ENCODE results near the gene KRTAP10-4.
"Not testable (repeated sequence)": the region's sequence is repeated elsewhere in the genome, so short reads cannot be mapped to it uniquely, and the experiment has no call there.

KRTAP10-4 gene, protein sequence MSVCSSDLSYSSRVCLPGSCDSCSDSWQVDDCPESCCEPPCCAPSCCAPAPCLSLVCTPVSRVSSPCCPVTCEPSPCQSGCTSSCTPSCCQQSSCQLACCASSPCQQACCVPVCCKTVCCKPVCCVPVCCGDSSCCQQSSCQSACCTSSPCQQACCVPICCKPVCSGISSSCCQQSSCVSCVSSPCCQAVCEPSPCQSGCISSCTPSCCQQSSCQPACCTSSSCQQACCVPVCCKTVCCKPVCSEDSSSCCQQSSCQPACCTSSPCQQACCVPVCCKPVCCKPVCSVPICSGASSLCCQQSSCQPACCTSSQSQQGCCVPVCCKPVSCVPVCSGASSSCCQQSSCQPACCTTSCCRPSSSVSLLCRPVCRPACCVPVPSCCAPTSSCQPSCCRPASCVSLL

DNA sequence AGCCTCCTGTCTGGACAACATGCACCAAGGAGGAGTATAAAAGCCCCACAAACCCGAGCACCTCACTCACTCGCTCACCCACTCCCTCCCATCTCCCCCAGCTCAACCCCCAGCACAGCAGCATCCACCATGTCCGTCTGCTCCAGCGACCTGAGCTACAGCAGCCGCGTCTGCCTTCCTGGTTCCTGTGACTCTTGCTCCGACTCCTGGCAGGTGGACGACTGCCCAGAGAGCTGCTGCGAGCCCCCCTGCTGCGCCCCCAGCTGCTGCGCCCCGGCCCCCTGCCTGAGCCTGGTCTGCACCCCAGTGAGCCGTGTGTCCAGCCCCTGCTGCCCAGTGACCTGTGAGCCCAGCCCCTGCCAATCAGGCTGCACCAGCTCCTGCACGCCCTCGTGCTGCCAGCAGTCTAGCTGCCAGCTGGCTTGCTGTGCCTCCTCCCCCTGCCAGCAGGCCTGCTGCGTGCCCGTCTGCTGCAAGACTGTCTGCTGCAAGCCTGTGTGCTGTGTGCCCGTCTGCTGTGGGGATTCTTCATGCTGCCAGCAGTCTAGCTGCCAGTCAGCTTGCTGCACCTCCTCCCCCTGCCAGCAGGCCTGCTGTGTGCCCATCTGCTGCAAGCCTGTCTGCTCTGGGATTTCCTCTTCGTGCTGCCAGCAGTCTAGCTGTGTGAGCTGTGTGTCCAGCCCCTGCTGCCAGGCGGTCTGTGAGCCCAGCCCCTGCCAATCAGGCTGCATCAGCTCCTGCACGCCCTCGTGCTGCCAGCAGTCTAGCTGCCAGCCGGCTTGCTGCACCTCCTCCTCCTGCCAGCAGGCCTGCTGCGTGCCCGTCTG, at the start of gene KRTAP10-4:
KRTAP10-4 (plus strand) TSS at position 100 of the 827 bp plus-strand sequence; CDS start at position 130, 30 bp downstream.
- not testable (repeated sequence) for DNase-seq

GRCh38 chr21:44524414-44525371, 48.8 kb upstream of the KRTAP10-4 start:
- DNase-seq, result no peak

DNA sequence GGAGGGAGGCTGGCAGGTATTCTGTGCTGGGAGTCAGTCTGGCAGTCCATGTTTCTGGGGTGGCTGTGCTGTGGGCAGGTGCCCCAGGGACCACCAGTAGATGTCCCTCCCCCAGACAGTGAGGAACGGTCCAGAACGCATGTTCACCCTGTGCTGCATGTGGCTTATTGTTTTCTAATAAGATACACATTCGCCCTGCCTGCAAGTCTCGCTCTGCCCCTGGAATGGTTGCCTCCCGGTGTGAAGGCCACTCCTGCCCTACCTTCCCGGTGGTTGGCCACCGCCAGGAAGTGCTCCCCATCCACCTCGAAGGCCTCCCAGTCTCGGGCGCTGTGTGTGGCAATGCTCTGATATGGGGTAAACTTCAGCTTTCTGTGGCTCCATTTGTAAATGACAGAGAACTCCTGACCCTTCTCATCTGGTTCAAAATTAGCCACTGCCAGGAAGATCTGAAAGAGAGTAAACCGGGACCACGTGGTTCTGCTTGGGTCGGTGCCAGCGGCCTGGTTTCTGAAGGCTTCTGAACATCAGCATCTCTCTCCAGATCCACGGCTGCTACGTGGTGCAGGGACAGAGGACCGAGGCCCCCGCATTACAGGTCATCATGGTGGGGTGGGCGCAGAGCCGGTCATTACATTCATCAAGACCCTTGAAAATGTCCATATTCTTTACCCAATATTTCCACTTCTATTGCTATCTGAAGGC, 48.0 kb upstream of the KRTAP10-4 start:
- DNase-seq, result no peak

DNA sequence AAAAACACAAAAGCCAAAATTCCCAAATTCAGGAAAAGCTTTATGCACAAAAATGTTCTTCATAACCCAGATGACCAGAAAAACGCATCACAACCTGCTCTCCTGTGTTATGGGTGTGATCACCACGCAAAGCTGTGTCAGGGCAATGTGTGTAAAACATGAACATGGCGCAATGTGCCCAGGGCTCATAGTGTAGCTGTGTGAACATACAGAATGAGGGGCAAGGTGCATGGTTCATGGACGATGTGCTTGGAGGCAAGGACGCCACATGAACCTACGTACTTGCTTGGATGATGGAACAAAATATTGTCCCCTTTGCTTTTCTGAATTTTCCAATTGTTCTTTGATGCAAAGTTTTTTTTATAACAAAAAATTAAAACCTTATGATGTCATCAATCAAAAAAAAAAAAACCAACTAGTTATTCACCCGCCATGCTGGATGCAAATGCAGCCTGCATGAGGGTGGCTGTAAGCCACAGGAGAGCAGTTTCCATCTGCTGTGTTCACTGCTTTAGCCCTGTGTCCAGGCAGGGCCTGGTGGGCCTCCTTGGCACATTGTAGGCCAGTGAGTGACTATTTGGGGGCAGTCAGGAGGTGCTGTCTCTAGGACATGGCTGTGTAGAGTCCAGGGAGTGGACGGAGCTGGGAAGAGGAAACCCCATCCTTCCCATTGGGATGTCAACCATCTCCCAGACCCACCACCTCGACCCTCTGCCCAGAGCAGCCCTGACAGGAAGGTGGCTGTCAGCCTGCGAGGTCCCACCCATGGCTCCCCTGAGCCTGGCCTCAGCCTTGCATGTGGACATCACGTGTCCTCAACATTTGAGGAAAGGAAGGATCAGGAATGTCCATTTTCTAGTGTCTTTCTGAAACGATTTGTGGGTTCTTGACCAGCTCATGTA, 47.2 kb upstream of the KRTAP10-4 start:
- no peak for DNase-seq

GRCh38 chr21:44527156-44527982, 46.2 kb upstream of the KRTAP10-4 start:
- DNase-seq, result no peak

DNA sequence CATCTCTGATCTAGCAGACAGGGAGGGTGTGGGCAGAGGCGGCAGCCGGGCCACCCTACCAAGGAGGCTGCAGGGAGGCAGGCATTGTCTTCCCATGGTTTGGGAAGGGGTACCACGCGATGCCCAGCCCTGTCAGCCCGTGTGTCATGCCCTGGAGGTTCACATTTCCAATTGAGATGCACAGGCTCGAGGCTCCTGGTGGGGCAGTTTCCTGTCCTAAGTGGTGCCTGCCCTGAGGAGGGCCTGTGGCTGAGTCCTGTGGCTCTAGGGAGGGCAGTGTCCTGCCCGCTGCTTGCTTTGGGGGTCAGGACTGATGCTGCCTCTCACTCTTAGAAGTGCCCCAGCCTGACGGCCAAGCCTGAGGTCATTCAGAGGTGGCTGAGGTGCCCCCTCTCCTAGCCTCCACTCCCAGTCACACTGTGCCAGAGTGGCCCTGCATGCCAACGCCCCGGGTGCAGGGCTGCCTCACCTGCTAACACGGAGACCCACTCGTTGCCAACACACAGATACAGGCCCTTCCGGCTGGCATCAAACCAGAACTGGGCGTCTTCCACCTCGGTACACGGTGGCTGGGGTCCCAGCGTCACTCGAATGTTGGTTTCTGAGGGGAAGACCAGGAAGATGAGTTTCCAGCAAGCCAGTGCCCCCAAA, 45.4 kb upstream of the KRTAP10-4 start:
- no peak for DNase-seq

DNA sequence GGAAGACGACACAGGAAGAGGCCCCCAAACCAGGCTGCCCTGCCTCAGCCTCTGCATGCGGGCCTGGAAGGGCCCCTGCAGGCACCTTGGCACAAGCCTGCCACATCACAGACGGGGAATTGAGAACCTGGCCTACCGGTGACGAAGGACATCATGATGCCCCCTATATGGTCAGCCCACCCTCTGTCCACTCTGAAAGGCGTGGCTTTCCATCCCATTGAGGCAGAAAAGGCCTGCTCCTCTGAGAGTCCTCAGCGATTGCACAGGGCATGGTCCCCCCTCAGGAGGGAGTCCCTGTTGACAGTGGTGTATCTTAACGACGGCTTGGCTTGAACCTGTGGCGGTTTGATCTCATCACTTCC, 44.9 kb upstream of the KRTAP10-4 start:
- DNase-seq, result no peak

- no peak for DNase-seq
Measured at GRCh38 chr21:44529011-44529421, 44.5 kb upstream of the KRTAP10-4 start.

DNA sequence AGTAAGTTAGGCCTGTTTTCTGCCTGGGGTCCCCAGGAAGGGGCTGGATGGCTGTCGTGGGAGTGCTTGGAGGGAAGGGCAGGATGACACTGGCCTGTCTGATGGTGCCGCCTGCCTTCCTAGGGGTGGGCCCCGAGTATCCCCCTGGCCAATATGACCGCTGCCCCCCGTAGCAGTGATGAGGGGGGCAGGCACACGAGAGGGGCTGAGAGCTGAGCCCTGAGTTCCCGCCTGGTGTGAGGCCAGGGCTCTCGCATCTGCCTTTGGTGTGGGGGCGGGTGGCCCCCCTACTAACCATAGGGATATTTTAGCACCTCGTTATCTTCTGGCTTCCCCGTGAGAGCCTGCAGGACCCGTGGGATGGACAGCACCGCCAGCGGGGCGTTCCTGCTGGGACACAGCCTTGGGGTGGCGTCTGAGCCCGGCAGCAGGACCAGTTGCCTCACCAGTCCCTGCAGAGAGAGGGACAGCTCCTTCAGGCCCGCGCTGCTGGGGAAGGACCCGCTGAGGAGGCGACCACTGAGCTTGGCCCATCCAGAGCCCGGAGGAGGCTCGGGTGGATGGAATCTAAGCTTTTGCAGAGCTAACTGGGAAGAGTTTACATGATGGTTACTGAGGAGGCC, 43.9 kb upstream of the KRTAP10-4 start:
- DNase-seq, result no peak

- DNase-seq, result no peak
Measured at GRCh38 chr21:44530221-44530902, 43.2 kb upstream of the KRTAP10-4 start.

DNA sequence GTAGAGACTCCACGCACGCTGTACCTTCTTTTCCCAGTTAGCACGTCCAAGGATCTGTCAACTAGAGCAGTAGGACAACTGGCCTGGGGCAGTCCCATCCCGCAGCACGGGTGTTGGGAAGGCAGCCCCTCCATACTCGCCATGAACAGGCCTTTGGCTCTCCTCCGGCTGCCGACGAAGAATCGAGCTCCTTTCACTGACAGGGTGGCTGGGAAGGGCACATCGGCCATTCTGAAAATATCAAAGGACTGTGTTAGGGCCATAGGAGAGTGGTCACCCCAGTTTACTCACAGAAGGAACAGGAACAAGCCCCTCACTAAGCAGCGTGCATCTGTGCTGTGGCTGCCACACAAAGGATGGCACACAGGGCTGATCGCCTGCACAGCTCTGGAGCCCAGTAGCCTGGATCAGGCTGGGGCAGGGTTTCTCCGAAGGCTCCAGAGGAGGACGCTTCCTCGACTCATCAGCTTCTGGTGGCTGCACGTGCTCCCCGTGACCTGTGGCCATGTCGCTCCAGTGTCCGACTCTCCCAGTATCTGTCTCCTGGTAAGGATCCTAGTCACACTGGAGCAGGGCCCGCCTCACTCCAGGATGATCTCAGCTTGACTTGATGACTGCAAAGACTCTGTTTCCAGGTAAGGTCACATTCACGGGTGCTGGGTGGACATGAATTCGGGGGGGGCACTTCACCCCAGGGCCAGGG, 42.5 kb upstream of the KRTAP10-4 start:
- DNase-seq, result no peak

DNA sequence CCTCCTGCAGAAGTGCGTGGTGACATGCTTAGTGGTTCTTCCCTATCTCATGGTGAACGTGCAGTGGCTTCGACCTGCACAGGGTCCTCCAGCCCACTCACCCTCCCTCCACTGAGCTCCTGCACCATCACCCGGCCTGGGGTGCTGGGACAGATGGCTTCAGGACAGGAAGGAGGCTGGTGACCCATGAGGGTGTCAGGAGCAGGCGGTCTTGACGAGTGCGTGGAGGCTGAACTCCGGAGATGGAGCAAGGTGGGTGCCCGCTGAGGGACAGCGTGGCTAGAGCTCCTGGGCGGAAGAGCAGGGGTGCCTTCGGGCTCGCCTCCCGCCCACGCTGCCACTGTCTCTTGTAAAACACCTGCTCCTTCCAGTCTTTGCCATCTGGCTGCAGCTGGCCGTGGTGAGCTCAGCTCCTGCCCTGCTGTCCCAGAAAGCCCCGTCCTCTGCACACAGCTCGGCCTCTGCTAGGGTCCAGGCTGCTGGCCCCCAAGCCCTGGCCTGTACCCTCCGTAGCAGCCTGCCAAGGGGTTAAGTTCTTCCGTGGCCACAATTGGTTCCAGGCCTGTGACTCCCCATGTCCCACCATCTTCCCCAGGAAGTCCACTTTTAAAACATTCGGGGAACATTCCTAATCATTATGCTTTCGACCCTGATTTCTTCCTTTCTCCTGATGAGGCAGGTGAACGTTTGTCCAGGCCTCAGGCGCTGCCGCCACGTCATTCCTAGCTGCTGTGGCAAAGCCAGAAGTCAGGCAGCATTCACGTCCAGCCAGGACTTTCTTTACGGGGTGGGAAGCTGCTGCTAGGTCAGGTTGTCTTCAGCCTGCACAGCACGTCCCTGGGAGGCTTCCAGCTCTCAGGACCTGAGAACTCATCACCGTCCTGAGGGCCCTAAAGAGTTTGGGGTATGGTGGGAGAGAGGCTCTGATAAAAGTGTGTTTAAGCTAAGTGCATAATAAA, 41.6 kb upstream of the KRTAP10-4 start:
- no peak for DNase-seq

DNA sequence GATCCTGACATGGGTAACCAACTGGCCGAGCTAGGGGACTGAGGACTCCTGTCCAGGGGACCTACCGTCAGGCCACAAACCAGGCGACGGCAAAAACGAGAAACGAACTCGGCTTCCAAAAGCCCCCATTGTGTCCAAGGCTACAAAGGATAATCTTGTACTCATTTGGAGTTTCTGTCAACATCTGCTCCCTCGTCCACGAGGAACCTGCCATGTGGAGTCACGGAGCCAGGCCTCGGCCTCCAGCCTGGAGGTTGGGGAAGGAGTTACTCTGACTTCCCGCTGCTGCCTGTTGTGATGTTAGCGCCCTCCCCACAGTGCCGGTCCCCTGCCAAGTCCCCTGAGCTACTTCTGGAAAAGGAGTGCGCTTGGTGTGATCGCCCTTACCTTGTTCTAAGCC, 40.8 kb upstream of the KRTAP10-4 start:
- no peak for DNase-seq

GRCh38 chr21:44533121-44533890, 40.2 kb upstream of the KRTAP10-4 start:
- DNase-seq, result no peak

DNA sequence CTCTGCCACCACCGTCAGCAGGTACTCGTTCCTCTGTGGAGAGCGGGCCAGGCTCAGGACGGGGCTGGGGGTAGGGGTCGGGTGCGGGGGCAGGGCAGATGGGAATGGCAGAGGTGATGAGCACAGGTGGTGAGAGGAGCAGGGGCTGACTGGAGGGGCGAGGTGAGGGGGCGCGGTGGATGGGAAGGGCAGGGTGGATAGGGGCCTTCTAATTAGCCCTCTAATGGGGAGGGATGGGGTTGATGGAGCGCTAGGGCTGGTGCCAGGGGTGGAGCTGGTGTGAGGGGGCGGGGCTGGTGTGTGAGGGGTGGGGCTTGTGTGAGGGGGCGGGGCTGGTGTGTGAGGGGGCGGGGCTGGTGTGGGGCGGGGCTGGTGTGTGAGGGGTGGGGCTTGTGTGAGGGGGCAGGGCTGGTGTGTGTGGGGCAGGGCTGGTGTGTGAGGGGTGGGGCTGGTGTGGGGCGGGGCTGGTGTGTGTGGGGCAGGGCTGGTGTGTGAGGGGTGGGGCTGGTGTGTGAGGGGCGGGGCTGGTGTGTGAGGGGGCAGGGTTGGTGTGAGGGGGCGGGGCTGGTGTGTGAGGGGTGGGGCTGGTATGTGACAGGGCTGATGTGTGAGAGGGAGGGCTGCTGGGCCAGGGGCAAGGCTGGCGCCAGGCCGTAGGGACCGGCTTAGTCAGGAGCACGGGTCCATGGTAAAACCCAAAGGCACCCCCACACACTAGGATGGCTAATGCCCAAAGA, 39.5 kb upstream of the KRTAP10-4 start:
- DNase-seq, result no peak
